BLaER1 treated with 17β-estradiol and CSF1 and Interleukin-3, amounts not matched to agents 10 nM and 100 nM (cell line): ENCODE data around the gene WLS.
A peak's percentile ranks its signal among the peaks of the same experiment; 100 is the strongest.

Experiments used
- H3K27ac ChIP-seq, 11 experiments: shearing (Covaris generic); formaldehyde crosslinking; 2 replicates each; pipeline ENCODE4 v1.8.1; 2022
- H3K27me3 ChIP-seq, 11 experiments: shearing (Covaris generic); formaldehyde crosslinking; 2 replicates each; pipeline ENCODE4 v1.8.1; 2022
- H3K36me3 ChIP-seq, 11 experiments: shearing (Covaris generic); formaldehyde crosslinking; 2 replicates each; pipeline ENCODE4 v1.8.1; 2022
- H3K4me1 ChIP-seq, 10 experiments: shearing (Covaris generic); formaldehyde crosslinking; 2 replicates each; pipeline ENCODE4 v1.8.1; 2022
- H3K4me2 ChIP-seq, 11 experiments: shearing (Covaris generic); formaldehyde crosslinking; 2 replicates each; pipeline ENCODE4 v1.8.1; 2022
- H3K4me3 ChIP-seq, 10 experiments: shearing (Covaris generic); formaldehyde crosslinking; 2 replicates each; pipeline ENCODE4 v1.8.1; 2022
- H3K9ac ChIP-seq, 11 experiments: shearing (Covaris generic); formaldehyde crosslinking; 2 replicates each; pipeline ENCODE4 v1.8.1; 2022
- H3K9me3 ChIP-seq, 11 experiments: shearing (Covaris generic); formaldehyde crosslinking; replicated peaks in 1 of 11; 2 replicates each; pipeline ENCODE4 v1.8.1; 2022
- H4K20me1 ChIP-seq, 11 experiments: shearing (Covaris generic); formaldehyde crosslinking; 2 replicates each; pipeline ENCODE4 v1.8.1; 2022
- Cebpa-rat ChIP-seq, 11 experiments: shearing (Covaris generic); IDR thresholded peaks; 2 replicates each; pipeline ENCODE4 v1.8.1; 2022

The WLS gene

GRCh38 chr1:68197891-68198290 is 34.4 kb downstream of the WLS start:
- Histone ChIP-seq H3K4me2 (no peak overlapping the region), H3K9ac (no peak overlapping the region), H4K20me1 (no peaks in the 10 kb centered on the region), H3K4me3 (no peak overlapping the region), H3K27ac (no peak overlapping the region), H3K9me3 (no peaks in the 10 kb centered on the region), H3K4me1 (peaks cover 0 to 4% (median 0%) of the 10 kb centered on the region in 10 experiments; a peak in 1 of 20 replicates), H3K36me3 (no peaks in the 10 kb centered on the region), H3K27me3 (no peaks in the 10 kb centered on the region)
- no peak for TF ChIP-seq Cebpa-rat (IDR thresholded peaks at IDR 0.05)

GRCh38 chr1:68197461-68197860 is 34.9 kb downstream of the WLS start:
- H3K4me3 ChIP-seq = no peak overlapping the region
- H3K27ac ChIP-seq = no peak overlapping the region

GRCh38 chr1:68196676-68197075 is 35.6 kb downstream of the WLS start:
- H3K4me1 ChIP-seq = peaks cover 0 to 4% (median 0%) of the 10 kb centered on the region in 10 experiments; a peak in 1 of 20 replicates
- H3K4me3 ChIP-seq = no peak overlapping the region
- H3K27me3 ChIP-seq = no peaks in the 10 kb centered on the region
- no peak overlapping the region; a peak in 2 of 22 replicates for H3K4me2 ChIP-seq
- H3K27ac ChIP-seq = no peak overlapping the region
- no peaks in the 10 kb centered on the region for H3K36me3 ChIP-seq
- no peak for TF ChIP-seq Cebpa-rat (IDR thresholded peaks at IDR 0.05)
- H4K20me1 ChIP-seq = no peaks in the 10 kb centered on the region
- H3K9me3 ChIP-seq = no peaks in the 10 kb centered on the region
- H3K9ac ChIP-seq = no peak overlapping the region

More at GRCh38 chr1:68197461-68197860, 34.9 kb downstream of the WLS start:
- H4K20me1 ChIP-seq = no peaks in the 10 kb centered on the region
- no peaks in the 10 kb centered on the region for H3K27me3 ChIP-seq
- TF ChIP-seq Cebpa-rat (IDR thresholded peaks at IDR 0.05) = no peak
- no peak overlapping the region for H3K9ac ChIP-seq
- no peak overlapping the region for H3K4me2 ChIP-seq
- no peaks in the 10 kb centered on the region for H3K36me3 ChIP-seq
- H3K9me3 ChIP-seq = no peaks in the 10 kb centered on the region
- H3K4me1 ChIP-seq = peaks cover 0 to 4% (median 0%) of the 10 kb centered on the region in 10 experiments; a peak in 1 of 20 replicates

GRCh38 chr1:68191717-68192116 is 40.6 kb downstream of the WLS start:
- Histone ChIP-seq H3K27ac (no peak overlapping the region), H3K4me3 (no peak overlapping the region), H3K4me2 (no peak overlapping the region), H3K9ac (no peak overlapping the region), H3K36me3 (no peaks in the 10 kb centered on the region), H3K27me3 (no peaks in the 10 kb centered on the region), H3K4me1 (peaks cover 0 to 3% (median 0%) of the 10 kb centered on the region in 10 experiments; a peak in 1 of 20 replicates), H4K20me1 (no peaks in the 10 kb centered on the region), H3K9me3 (0 out of 22 replicates have a peak, but pooled peaks cover 0 to 3% (median 0%) of the 10 kb centered on the region in 11 experiments)
- no peak for TF ChIP-seq Cebpa-rat (IDR thresholded peaks at IDR 0.05)

GRCh38 chr1:68188644-68189340 is 43.5 kb downstream of the WLS start:
- Histone ChIP-seq H3K27ac (no peak overlapping the region), H3K9ac (no peak overlapping the region), H3K36me3 (no peaks in the 10 kb centered on the region), H3K4me3 (no peak overlapping the region), H3K4me2 (no peak overlapping the region), H3K9me3 (0 out of 22 replicates have a peak, but pooled peaks cover 0 to 3% (median 0%) of the 10 kb centered on the region in 11 experiments), H3K4me1 (no peaks in the 10 kb centered on the region), H3K27me3 (no peaks in the 10 kb centered on the region), H4K20me1 (no peaks in the 10 kb centered on the region)
- TF ChIP-seq Cebpa-rat (IDR thresholded peaks at IDR 0.05) = no peak

GRCh38 chr1:68188060-68188538 is 44.2 kb downstream of the WLS start:
- TF ChIP-seq Cebpa-rat (IDR thresholded peaks at IDR 0.05) = no peak
- Histone ChIP-seq H3K4me3 (no peak overlapping the region), H3K27me3 (no peaks in the 10 kb centered on the region), H3K36me3 (no peaks in the 10 kb centered on the region), H3K9me3 (0 out of 22 replicates have a peak, but pooled peaks cover 0 to 3% (median 0%) of the 10 kb centered on the region in 11 experiments), H3K9ac (no peak overlapping the region), H3K4me2 (no peak overlapping the region), H3K4me1 (no peaks in the 10 kb centered on the region), H4K20me1 (no peaks in the 10 kb centered on the region), H3K27ac (no peak overlapping the region)

- no peak overlapping the region for H3K4me3 ChIP-seq
- no peaks in the 10 kb centered on the region for H3K36me3 ChIP-seq
- TF ChIP-seq Cebpa-rat (IDR thresholded peaks at IDR 0.05) = no peak
- H3K4me2 ChIP-seq = no peak overlapping the region
- no peaks in the 10 kb centered on the region for H4K20me1 ChIP-seq
- 0 out of 22 replicates have a peak, but pooled peaks cover 0 to 3% (median 0%) of the 10 kb centered on the region in 11 experiments for H3K9me3 ChIP-seq
- no peak overlapping the region for H3K27ac ChIP-seq
- peaks cover 0 to 7% (median 0%) of the 10 kb centered on the region in 10 experiments; a peak in 3 of 20 replicates for H3K4me1 ChIP-seq
- H3K27me3 ChIP-seq = no peaks in the 10 kb centered on the region
- no peak overlapping the region for H3K9ac ChIP-seq
These were observed 46.6 kb downstream of the WLS start for GRCh38 chr1:68185743-68186142.

- Histone ChIP-seq H4K20me1 (no peaks in the 10 kb centered on the region), H3K27ac (no peak overlapping the region)
- TF ChIP-seq Cebpa-rat (IDR thresholded peaks at IDR 0.05) = no peak
These were observed 48.4 kb downstream of the WLS start for GRCh38 chr1:68183895-68184294.

GRCh38 chr1:68181165-68181556 is 51.2 kb downstream of the WLS start:
- no peaks in the 10 kb centered on the region for H3K27me3 ChIP-seq
- peaks cover 0 to 7% (median 0%) of the 10 kb centered on the region in 10 experiments; a peak in 3 of 20 replicates for H3K4me1 ChIP-seq
- H3K4me2 ChIP-seq = peak overlapping the region in 3 of 11 experiments; percentile 7 to 25 (median 10); a peak in 3 of 22 replicates
- H4K20me1 ChIP-seq = no peaks in the 10 kb centered on the region
- no peaks in the 10 kb centered on the region for H3K36me3 ChIP-seq
- TF ChIP-seq Cebpa-rat (IDR thresholded peaks at IDR 0.05) = no peak
- H3K27ac ChIP-seq = no peak overlapping the region
- H3K4me3 ChIP-seq = no peak overlapping the region
- no peak overlapping the region for H3K9ac ChIP-seq
- H3K9me3 ChIP-seq = no peaks in the 10 kb centered on the region

More at GRCh38 chr1:68183895-68184294, 48.4 kb downstream of the WLS start:
- H3K36me3 ChIP-seq = no peaks in the 10 kb centered on the region
- peaks cover 0 to 7% (median 0%) of the 10 kb centered on the region in 10 experiments; a peak in 3 of 20 replicates for H3K4me1 ChIP-seq
- no peaks in the 10 kb centered on the region for H3K9me3 ChIP-seq
- H3K9ac ChIP-seq = no peak overlapping the region
- no peak overlapping the region for H3K4me2 ChIP-seq
- no peak overlapping the region for H3K4me3 ChIP-seq
- no peaks in the 10 kb centered on the region for H3K27me3 ChIP-seq
